Measurements from ENCODE around the gene DNAAF9. TPM values are rescaled to one million over a fixed set of nuclear protein-coding genes. Genes with fewer than 3 reads are reported as not detected.

The DNAAF9 gene
- total RNA-seq, 2 experiments from 2014 or later = 0.23 TPM; not detected in 1

- Histone ChIP-seq H2AFZ (ENCODE audit: low read length) (no peak overlapping the region), H3K9me3 (ENCODE audit: low read length) (no peaks in the 10 kb centered on the region), H4K20me1 (ENCODE audit: insufficient read depth, low read length) (no peaks in the 10 kb centered on the region), H3K4me2 (ENCODE audit: low read length) (no peak overlapping the region), H3K27ac (ENCODE audit: low read depth, low read length, poor library complexity, severe bottlenecking) (no peak overlapping the region), H3K4me3 (ENCODE audit: low read depth, low read length, poor library complexity, severe bottlenecking) (no peak overlapping the region), H3K4me1 (ENCODE audit: insufficient read depth, low read length, poor library complexity, severe bottlenecking) (no peaks in the 10 kb centered on the region), H3K9me2 (ENCODE audit: insufficient read depth, low read length) (no peaks in the 10 kb centered on the region), H3K79me2 (ENCODE audit: insufficient read depth, low read depth, low read length) (no peaks in the 10 kb centered on the region), H3K36me3 (ENCODE audit: insufficient read depth, low read length) (no peaks in the 10 kb centered on the region)
- ChIA-PET POLR2A (interaction anchor here (0.6 kb wide), 1 partner anchor 46 kb away, joined by 3 read pairs; no protein-coding TSS in a partner anchor), CTCF (ENCODE audit: unreplicated experiment) (no interaction called here)
- DNase-seq (ENCODE audit: low spot score) = no peak
- BruUV-seq (replicated peaks) = no TSS peak
- intact Hi-C loops (cut with micrococcal nuclease; ENCODE audit: unreplicated experiment) = no loop called here
- no peak for TF ChIP-seq CTCF (conservative IDR thresholded peaks at IDR 0.05; ENCODE audit: low read length)
- no peak for TF ChIP-seq EZH2phosphoT487 (IDR thresholded peaks at IDR 0.05; ENCODE audit: borderline replicate concordance, low read depth, low read length)
These were observed 40.4 kb downstream of the DNAAF9 start for GRCh38 chr20:3367089-3367488.

DNA sequence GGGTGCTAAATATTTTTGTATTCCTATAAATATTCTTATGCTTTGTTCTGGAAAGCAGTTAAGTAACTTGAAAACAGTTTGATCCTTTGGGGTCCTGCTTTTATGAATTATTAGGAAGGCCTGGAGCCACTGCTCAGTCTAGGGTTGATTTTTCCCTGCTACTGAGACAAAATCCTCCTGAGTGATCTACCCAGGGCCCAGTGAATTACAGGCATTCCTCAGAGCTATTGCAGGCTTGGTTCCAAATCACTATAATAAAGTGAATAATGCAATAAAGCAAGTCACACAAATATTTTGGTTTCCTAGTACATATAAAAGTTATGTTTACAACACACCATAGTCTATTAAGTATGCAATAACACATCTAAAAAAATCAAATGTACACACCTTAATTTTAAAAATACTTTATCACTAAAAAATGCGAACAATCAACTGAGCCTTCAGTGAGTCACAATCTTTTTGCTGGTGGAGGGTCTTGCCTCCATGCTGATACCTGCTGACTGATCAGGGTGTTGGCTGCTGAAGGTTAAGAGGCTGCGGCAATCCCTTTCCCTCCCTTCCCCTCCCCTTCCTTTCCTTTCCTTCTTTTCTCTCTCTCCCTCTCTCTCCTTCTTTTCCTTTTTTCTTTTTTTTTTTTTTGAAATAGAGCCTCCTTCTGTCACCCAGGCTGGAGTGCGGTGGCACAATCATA is 43.0 kb downstream of the DNAAF9 start:
- H3K4me1 ChIP-seq (ENCODE audit: insufficient read depth, low read length, poor library complexity, severe bottlenecking) = no peaks in the 10 kb centered on the region
- TF ChIP-seq CTCF (conservative IDR thresholded peaks at IDR 0.05; ENCODE audit: low read length) = no peak
- TF ChIP-seq EZH2phosphoT487 (IDR thresholded peaks at IDR 0.05; ENCODE audit: borderline replicate concordance, low read depth, low read length) = no peak
- no TSS peak for BruUV-seq (replicated peaks)
- H4K20me1 ChIP-seq (ENCODE audit: insufficient read depth, low read length) = no peaks in the 10 kb centered on the region
- CTCF ChIA-PET (ENCODE audit: unreplicated experiment) = no interaction called here
- no peaks in the 10 kb centered on the region for H3K9me2 ChIP-seq (ENCODE audit: insufficient read depth, low read length)
- H3K4me2 ChIP-seq (ENCODE audit: low read length) = no peak overlapping the region
- no peak overlapping the region for H3K27ac ChIP-seq (ENCODE audit: low read depth, low read length, poor library complexity, severe bottlenecking)
- intact Hi-C loops (cut with micrococcal nuclease; ENCODE audit: unreplicated experiment) = no loop called here
- H3K36me3 ChIP-seq (ENCODE audit: insufficient read depth, low read length) = no peaks in the 10 kb centered on the region
- H3K9me3 ChIP-seq (ENCODE audit: low read length) = no peaks in the 10 kb centered on the region
- H3K4me3 ChIP-seq (ENCODE audit: low read depth, low read length, poor library complexity, severe bottlenecking) = no peak overlapping the region
- no peak overlapping the region for H2AFZ ChIP-seq (ENCODE audit: low read length)
- H3K79me2 ChIP-seq (ENCODE audit: insufficient read depth, low read depth, low read length) = no peaks in the 10 kb centered on the region
- POLR2A ChIA-PET = interaction anchor here (0.6 to 0.7 kb wide), 2 partner anchors 35 to 119 kb away, joined by 3 read pairs; no protein-coding TSS in a partner anchor
- no peak for DNase-seq (ENCODE audit: low spot score)

- Histone ChIP-seq H3K9me2 (ENCODE audit: insufficient read depth, low read length) (no peaks in the 10 kb centered on the region), H3K27ac (ENCODE audit: low read depth, low read length, poor library complexity, severe bottlenecking) (no peak overlapping the region), H3K4me2 (ENCODE audit: low read length) (no peak overlapping the region), H3K4me1 (ENCODE audit: insufficient read depth, low read length, poor library complexity, severe bottlenecking) (no peaks in the 10 kb centered on the region), H2AFZ (ENCODE audit: low read length) (no peak overlapping the region), H4K20me1 (ENCODE audit: insufficient read depth, low read length) (no peaks in the 10 kb centered on the region), H3K79me2 (ENCODE audit: insufficient read depth, low read depth, low read length) (no peaks in the 10 kb centered on the region), H3K36me3 (ENCODE audit: insufficient read depth, low read length) (no peaks in the 10 kb centered on the region), H3K4me3 (ENCODE audit: low read depth, low read length, poor library complexity, severe bottlenecking) (no peak overlapping the region), H3K9me3 (ENCODE audit: low read length) (no peaks in the 10 kb centered on the region)
- no TSS peak for BruUV-seq (replicated peaks)
- intact Hi-C loops (cut with micrococcal nuclease; ENCODE audit: unreplicated experiment) = no loop called here
- ChIA-PET POLR2A (no interaction called here), CTCF (ENCODE audit: unreplicated experiment) (no interaction called here)
- DNase-seq (ENCODE audit: low spot score) = no peak
- TF ChIP-seq EZH2phosphoT487 (IDR thresholded peaks at IDR 0.05; ENCODE audit: borderline replicate concordance, low read depth, low read length) = no peak
- no peak for TF ChIP-seq CTCF (conservative IDR thresholded peaks at IDR 0.05; ENCODE audit: low read length)
These were observed 46.7 kb downstream of the DNAAF9 start for GRCh38 chr20:3360752-3361151.
